HEK293 (cell line): ENCODE measurements around the gene OR6K3.

Source experiments
- ATF2 ChIP-seq: fragments of 450-650 bp; formaldehyde crosslinking; IDR thresholded peaks from 2 replicates; pipeline ENCODE4 v1.5.1; 2016; ENCODE audit warnings: missing biosample characterization, missing genetic modification characterization, low read depth
- BCL6B ChIP-seq: fragments of 450-650 bp; formaldehyde crosslinking; IDR thresholded peaks from 2 replicates; pipeline ENCODE4 v1.5.1; 2017; ENCODE audit warnings: missing biosample characterization, missing genetic modification characterization
- CTCF ChIP-seq: fragments of 450-650 bp; formaldehyde crosslinking; IDR thresholded peaks from 2 replicates; pipeline ENCODE4 v1.5.1; 2016; ENCODE audit warnings: missing biosample characterization, missing genetic modification characterization
- YY1 ChIP-seq: fragments of 450-650 bp; formaldehyde crosslinking; IDR thresholded peaks from 2 replicates; pipeline ENCODE4 v1.5.1; 2018; ENCODE audit warnings: missing biosample characterization, missing genetic modification characterization
- ZBTB48 ChIP-seq: fragments of 450-650 bp; formaldehyde crosslinking; IDR thresholded peaks from 2 replicates; pipeline ENCODE4 v1.5.1; 2016; ENCODE audit warnings: missing biosample characterization, missing genetic modification characterization
- ZBTB8A ChIP-seq: fragments of 450-650 bp; formaldehyde crosslinking; IDR thresholded peaks from 2 replicates; pipeline ENCODE4 v1.5.1; 2016; ENCODE audit warnings: missing biosample characterization, missing genetic modification characterization
- ZNF23 ChIP-seq: fragments of 450-650 bp; formaldehyde crosslinking; IDR thresholded peaks from 2 replicates; pipeline ENCODE4 v1.5.1; 2016; ENCODE audit warnings: missing biosample characterization, missing genetic modification characterization, borderline replicate concordance
- ZNF530 ChIP-seq: fragments of 450-650 bp; formaldehyde crosslinking; IDR thresholded peaks from 2 replicates; pipeline ENCODE4 v1.5.1; 2016; ENCODE audit warnings: low read depth, missing biosample characterization, missing genetic modification characterization
- ZNF639 ChIP-seq: fragments of 450-650 bp; formaldehyde crosslinking; IDR thresholded peaks from 2 replicates; pipeline ENCODE4 v1.5.1; 2016; ENCODE audit warnings: missing biosample characterization, missing genetic modification characterization
- ZNF658 ChIP-seq: fragments of 450-650 bp; formaldehyde crosslinking; IDR thresholded peaks from 2 replicates; pipeline ENCODE4; 2016; ENCODE audit warnings: missing biosample characterization, missing genetic modification characterization
- ZNF785 ChIP-seq: fragments of 450-650 bp; formaldehyde crosslinking; IDR thresholded peaks from 2 replicates; pipeline ENCODE4 v1.5.1; 2016; ENCODE audit warnings: missing biosample characterization, missing genetic modification characterization

GRCh38 chr1:158691907-158692306, 28.6 kb downstream of the OR6K3 start:
- TF ChIP-seq CTCF (tag by site-specific recombination) (no peak), YY1 (tag by site-specific recombination) (no peak), ZNF530 (tag by site-specific recombination) (no peak), ZBTB48 (tag by site-specific recombination) (no peak), ZNF23 (tag by site-specific recombination) (no peak), BCL6B (no peak), ZNF658 (tag by site-specific recombination) (no peak), ZNF639 (tag by site-specific recombination) (no peak), ATF2 (no peak), ZNF785 (no peak), ZBTB8A (tag by site-specific recombination) (no peak)
